Right lung (tissue), 5 donors: Measurements from ENCODE around the gene BEST2. TPM values are rescaled to one million over a fixed set of nuclear protein-coding genes. Genes with fewer than 3 reads are reported as not detected.
"Not testable (repeated sequence)": the region's sequence is repeated elsewhere in the genome, so short reads cannot be mapped to it uniquely, and the experiment has no call there.

ENCODE experiments used
- DNase-seq, 2 donors: peaks; one replicate each; pipeline ENCODE4 v3.0.0-alpha.2; 2013
- polyA plus RNA-seq, 5 donors: library from polyadenylated mRNA; unstranded; fragments of 120-200 nt; gene quantifications; one replicate each; pipeline versions ENCODE4 v1.2.1 to v1.2.3, GENCODE V29; 2013; ENCODE audit warnings: inconsistent platforms in 1 of 5, low replicate concordance in 1 of 5; ENCODE audit not compliant: insufficient read length in 5 of 5, insufficient read depth in 1 of 5

BEST2 gene
- polyA plus RNA-seq, 5 donors = 0.09 to 0.19 (median 0.15) TPM; not detected in 1

- DNase-seq = not testable (repeated sequence)
Observed at GRCh38 chr19:12797607-12798006, 46.0 kb downstream of the BEST2 start.

DNA sequence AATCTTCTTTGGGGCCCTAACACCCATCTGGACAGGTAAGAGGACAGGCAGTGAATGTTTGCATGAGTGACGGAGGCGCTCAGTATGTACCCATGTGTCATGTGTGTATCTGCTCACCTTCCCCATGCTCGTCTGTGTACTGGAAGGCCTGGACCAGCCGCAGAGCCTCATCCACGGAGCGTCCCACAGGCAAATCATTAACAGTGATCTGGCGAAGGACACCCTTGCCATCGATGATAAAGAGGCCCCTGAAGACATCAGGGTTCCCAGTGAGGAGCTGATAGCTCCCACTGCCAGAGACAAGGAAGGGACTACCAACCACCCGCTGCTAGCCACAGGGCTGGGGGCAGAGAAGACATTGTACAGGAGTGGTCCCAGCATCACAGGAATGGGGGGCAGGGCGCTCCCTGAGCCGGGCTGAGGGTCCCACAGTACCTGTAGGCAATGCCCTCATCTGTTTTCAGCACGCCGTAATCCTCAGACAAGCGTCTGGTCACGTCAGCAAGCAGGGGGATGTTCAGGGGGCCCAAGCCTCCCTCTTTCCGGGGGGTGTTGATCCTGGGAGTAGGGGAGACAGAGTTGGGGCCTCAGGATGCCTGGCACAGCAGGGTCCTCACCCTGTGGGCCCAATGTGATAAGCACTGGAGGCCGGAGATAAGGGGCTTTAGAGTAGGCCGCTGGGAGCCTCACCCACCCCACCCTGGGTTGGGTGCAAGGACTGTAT is 48.3 kb downstream of the BEST2 start:
- no peak for DNase-seq

DNA sequence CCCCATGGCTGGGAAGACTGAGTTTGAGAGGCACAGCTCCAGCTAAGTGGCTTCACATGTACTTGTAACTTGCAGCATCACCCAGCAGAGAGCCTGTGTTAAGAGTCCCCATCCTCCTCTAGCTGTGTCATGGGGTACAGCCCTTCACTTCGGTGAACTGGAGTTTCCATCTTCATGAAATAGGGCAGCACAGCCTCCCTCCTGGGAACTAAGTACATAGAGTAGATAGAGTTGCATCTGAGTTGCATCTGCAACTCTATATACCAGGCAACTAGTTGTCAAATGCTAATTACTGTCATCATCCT is 48.8 kb downstream of the BEST2 start:
- no peak for DNase-seq

DNA sequence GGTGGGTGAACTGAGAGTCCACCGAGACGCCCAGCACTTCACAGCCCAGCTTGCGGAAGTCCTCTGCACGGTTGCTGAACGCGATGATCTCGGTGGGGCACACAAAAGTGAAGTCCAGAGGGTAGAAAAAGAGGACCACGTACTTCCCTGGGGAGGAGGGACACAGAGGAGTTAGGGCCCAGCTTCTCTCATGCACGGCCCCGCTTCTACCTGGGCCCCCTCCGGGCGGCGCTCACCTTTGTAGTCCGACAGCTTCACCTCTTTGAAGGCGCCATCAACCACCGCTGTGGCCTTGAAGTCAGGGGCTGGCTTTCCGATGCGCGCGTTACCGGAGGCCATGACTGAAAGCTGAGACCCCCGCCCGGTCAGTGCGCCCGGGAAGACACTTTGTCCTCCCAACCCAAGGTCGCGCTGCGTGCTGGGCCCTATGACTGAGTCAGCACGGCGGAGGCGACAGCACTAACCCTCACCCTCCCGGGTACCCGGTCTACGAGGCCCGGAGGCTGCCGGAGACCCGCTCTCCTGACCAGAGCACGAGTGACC is 49.4 kb downstream of the BEST2 start:
- DNase-seq = no peak

- peak; percentile 61 to 79 for DNase-seq
Observed at GRCh38 chr19:12801466-12802266, 50.1 kb downstream of the BEST2 start, which contains the start of the genes PRDX2 and THSD8. Gene PRDX2, minus strand, starts transcription at chr19:12801800. Its CDS starts 539 bp downstream, at chr19:12801261. Gene THSD8, plus strand, starts transcription at chr19:12802069. Its CDS starts 3 bp downstream, at chr19:12802072.

GRCh38 chr19:12802267-12803106 is 50.9 kb downstream of the BEST2 start:
- DNase-seq = no peak

DNA sequence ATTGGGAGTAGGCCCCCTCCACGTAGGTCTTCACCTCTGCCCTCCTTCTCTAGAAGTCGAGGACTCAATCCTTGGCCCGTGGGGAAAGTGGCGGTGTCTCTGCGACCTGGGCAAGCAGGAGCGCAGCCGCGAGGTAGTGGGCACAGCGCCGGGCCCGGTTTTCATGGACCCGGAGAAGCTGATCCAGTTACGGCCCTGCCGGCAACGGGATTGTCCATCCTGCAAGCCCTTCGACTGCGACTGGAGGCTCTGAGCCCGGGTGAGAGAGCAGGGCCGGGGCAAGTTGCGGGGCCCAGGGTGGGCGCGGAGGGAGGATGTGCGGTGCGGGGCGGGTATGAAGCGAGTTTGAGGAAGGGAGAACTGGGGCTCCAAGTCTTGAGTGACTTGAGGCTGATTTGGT is 52.5 kb downstream of the BEST2 start:
- DNase-seq = no peak

GRCh38 chr19:12806242-12807081 is 54.9 kb downstream of the BEST2 start, which contains the start of gene RNASEH2A:
Gene RNASEH2A, plus strand, starts transcription at chr19:12806584. Its CDS starts 90 bp downstream, at chr19:12806674.
- DNase-seq = peak; percentile 85 to 87

Other genes starting within 250 kb of the BEST2 start
- gene ZNF564, start 200.3 kb upstream of the BEST2 start, polyA plus RNA-seq = 10 to 100 TPM in 3 of 5 donors, 1 to 10 TPM in 2; 8.4 to 12.1 (median 11.9) TPM
- gene ZNF490, start 141.0 kb upstream of the BEST2 start, polyA plus RNA-seq = 1 to 10 TPM; 3.2 to 6.8 (median 5.0) TPM
- gene ZNF791, start 140.9 kb upstream of the BEST2 start, polyA plus RNA-seq = 10 to 100 TPM; 13.9 to 23.7 (median 21.9) TPM
- gene MAN2B1, start 85.0 kb upstream of the BEST2 start, polyA plus RNA-seq = 10 to 100 TPM; 27.3 to 42.1 (median 32.8) TPM
- 10 to 100 TPM; 18.4 to 28.6 (median 23.9) TPM for gene WDR83, start 85.0 kb upstream of the BEST2 start, polyA plus RNA-seq
- 10 to 100 TPM; 77.1 to 96.0 (median 87.7) TPM for gene DHPS, start 69.9 kb upstream of the BEST2 start, polyA plus RNA-seq
- under 1 TPM in 2 of 5 donors, not detected in 3; 0.60 to 0.82 TPM for gene GNG14, start 63.8 kb upstream of the BEST2 start, polyA plus RNA-seq
- 10 to 100 TPM in 3 of 5 donors, 1 to 10 TPM in 2; 7.9 to 14.1 (median 10.1) TPM for gene FBXW9, start 55.2 kb upstream of the BEST2 start, polyA plus RNA-seq
- gene TNPO2, start 27.9 kb upstream of the BEST2 start, polyA plus RNA-seq = 10 to 100 TPM; 69.3 to 85.1 (median 75.9) TPM
- gene TRIR, start 17.1 kb upstream of the BEST2 start, polyA plus RNA-seq = 100 to 1,000 TPM; 139 to 222 (median 153) TPM
- 10 to 100 TPM; 52.8 to 70.1 (median 53.8) TPM for gene GET3, start 14.3 kb upstream of the BEST2 start, polyA plus RNA-seq
- 10 to 100 TPM; 59.2 to 79.9 (median 74.2) TPM for gene HOOK2, start 23.8 kb downstream of the BEST2 start, polyA plus RNA-seq
- 100 to 1,000 TPM in 1 of 5 donors, 10 to 100 TPM in 4; 14.8 to 132 (median 48.0) TPM for gene JUNB, start 39.7 kb downstream of the BEST2 start, polyA plus RNA-seq
- 100 to 1,000 TPM; 197 to 304 (median 214) TPM for gene PRDX2, start 50.0 kb downstream of the BEST2 start, polyA plus RNA-seq
- gene THSD8, start 50.3 kb downstream of the BEST2 start, polyA plus RNA-seq = 10 to 100 TPM in 1 of 5 donors, 1 to 10 TPM in 4; 4.2 to 10.2 (median 7.2) TPM
- gene RNASEH2A, start 54.8 kb downstream of the BEST2 start, polyA plus RNA-seq = 10 to 100 TPM; 29.8 to 42.9 (median 32.9) TPM
- under 1 TPM in 4 of 5 donors, not detected in 1; 0.08 to 0.19 (median 0.13) TPM for gene RTBDN, start 82.8 kb downstream of the BEST2 start, polyA plus RNA-seq
- 1 to 10 TPM; 1.6 to 2.1 (median 2.0) TPM for gene MAST1, start 86.7 kb downstream of the BEST2 start, polyA plus RNA-seq
- gene DNASE2, start 129.7 kb downstream of the BEST2 start, polyA plus RNA-seq = 10 to 100 TPM; 19.8 to 25.3 (median 20.7) TPM
- gene KLF1, start 135.4 kb downstream of the BEST2 start, polyA plus RNA-seq = 1 to 10 TPM in 2 of 5 donors, under 1 TPM in 3; 0.30 to 2.3 (median 0.67) TPM
- gene GCDH, start 139.4 kb downstream of the BEST2 start, polyA plus RNA-seq = 10 to 100 TPM; 19.5 to 31.5 (median 24.8) TPM
- gene SYCE2, start 167.5 kb downstream of the BEST2 start, polyA plus RNA-seq = 1 to 10 TPM; 2.6 to 4.2 (median 3.1) TPM
- 10 to 100 TPM; 32.1 to 54.4 (median 44.3) TPM for gene FARSA, start 181.9 kb downstream of the BEST2 start, polyA plus RNA-seq
- gene CALR, start 186.8 kb downstream of the BEST2 start, polyA plus RNA-seq = 100 to 1,000 TPM; 632 to 884 (median 841) TPM
- gene RAD23A, start 194.1 kb downstream of the BEST2 start, polyA plus RNA-seq = 100 to 1,000 TPM in 1 of 5 donors, 10 to 100 TPM in 4; 55.7 to 105 (median 76.3) TPM
- 10 to 100 TPM; 22.7 to 51.6 (median 25.6) TPM for gene GADD45GIP1, start 205.4 kb downstream of the BEST2 start, polyA plus RNA-seq
- gene DAND5, start 217.8 kb downstream of the BEST2 start, polyA plus RNA-seq = under 1 TPM; 0.21 to 0.57 (median 0.26) TPM
- 100 to 1,000 TPM in 3 of 5 donors, 10 to 100 TPM in 2; 83.6 to 141 (median 101) TPM for gene NFIX, start 243.7 kb downstream of the BEST2 start, polyA plus RNA-seq